Loucy (cell line): ENCODE results near the gene LTBP1.

ENCODE experiments used
- CTCF ChIP-seq: fragments of 200-600 bp; sonication (generic); conservative IDR thresholded peaks from 2 replicates; pipeline ENCODE4 v1.5.1; 2014; ENCODE audit warnings: mild to moderate bottlenecking, antibody characterized with exemption, low read length
- EZH2phosphoT487 ChIP-seq: fragments of 200-600 bp; IDR thresholded peaks from 2 replicates; pipeline ENCODE4 v1.6.1; 2018; ENCODE audit warnings: antibody characterized with exemption, mild to moderate bottlenecking, moderate library complexity, borderline replicate concordance

DNA sequence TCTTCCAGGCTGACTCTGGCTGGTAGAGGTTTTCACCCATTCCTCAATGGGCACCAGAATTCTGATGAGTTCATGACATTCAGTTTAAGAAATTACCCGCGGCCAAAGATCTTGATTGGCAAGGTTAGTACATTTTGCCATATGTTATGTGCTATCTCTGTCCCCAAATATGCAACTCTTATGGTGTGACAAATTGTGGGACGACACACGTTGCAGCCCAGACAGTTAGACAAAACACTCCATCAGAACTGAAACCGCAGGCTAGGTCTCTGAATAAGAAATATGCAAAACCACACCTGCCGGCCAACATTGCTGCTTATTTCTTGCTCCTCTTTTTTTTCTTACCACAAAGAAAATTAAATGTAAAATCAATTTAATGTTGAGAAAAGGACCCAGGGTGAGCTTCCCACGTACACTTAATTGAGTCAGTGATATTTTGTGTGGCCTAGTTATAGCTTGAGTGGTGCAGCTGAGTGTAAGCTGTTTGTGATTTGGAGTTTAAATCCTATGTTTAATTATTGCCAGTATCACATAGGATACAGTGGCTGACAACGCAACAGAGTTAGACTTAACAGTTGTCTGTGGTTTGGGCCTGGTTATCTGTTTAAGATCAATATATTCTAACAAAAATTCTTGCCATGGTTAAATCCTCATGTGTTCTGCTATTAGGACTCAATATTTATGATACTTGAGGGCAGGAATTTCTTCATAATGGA is 35.7 kb upstream of the LTBP1 start:
- TF ChIP-seq CTCF = no peak
- TF ChIP-seq EZH2phosphoT487 = no peak
